ENCODE measurements around the gene KIFC3.
A peak's percentile ranks its signal among the peaks of the same experiment; 100 is the strongest.
"Not testable (repeated sequence)": the region's sequence is repeated elsewhere in the genome, so short reads cannot be mapped to it uniquely, and the experiment has no call there.

KIFC3 gene

DNA sequence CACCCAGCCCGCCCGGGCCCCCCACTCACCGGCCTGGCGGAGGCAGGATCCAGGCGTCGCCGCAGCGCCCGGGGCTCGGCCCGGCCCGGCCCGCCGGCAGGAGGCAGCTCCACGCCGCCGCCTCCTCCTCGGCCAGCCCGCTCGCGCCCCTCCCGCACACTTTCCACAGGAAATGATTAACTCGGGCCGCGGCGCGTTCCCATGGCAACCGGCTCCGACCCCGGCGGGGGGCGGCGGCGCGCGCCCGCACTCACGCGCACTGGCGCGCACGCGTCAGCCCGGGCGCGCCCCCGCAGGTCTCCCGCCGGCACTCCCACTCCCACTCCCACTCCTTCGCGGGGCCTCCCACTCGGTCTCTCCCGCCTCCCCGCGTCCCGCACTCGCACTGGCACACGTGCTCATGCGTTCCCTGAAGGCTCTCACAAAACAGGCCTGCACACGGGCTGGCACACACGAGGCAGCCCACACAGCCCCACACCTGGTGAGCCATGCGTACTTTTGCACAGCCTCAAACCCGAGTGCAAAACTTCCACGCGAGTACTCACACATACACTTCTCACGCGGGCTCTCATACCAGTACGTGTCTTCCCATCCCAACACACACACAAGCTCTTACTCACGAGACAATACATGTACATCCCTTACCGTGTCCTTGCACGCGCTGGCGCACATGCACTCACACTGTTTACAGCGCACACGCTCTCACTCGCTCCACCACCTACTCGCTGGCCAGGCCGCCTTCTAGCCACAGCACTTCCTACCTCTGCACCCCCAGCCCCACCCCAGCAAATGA, at the start of gene KIFC3:
Gene KIFC3, minus strand, starts transcription at position 151 of the 793 bp plus-strand sequence. CDS start 4,248 bp downstream, outside the sequence.
- DNase-seq (ENCODE audit: low read depth) = peak; percentile 68

- DNase-seq (ENCODE audit: low read depth) = no peak
Measured at GRCh38 chr16:57848181-57848580, 45.9 kb upstream of the KIFC3 start.

DNA sequence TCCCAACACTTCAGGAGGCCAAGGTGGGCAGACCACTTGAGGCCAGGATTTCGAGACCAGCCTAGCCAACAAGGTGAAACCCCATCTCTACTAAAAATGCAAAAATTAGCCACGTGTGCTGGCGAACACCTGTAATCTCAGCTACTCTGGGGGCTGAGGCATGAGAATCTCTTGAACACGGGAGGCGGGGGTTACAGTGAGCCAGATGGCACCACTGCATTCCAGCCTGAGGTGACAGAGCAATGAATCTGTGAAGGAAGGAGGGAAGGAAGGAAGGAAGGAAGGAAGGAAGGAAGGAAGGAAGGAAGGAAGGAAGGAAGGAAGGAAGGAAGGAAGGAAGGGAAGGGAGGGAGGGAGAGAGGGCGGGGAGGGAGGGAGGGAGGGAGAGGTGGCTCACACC, 44.6 kb upstream of the KIFC3 start:
- DNase-seq (ENCODE audit: low read depth) = not testable (repeated sequence)

GRCh38 chr16:57846078-57846697, 43.9 kb upstream of the KIFC3 start:
- DNase-seq (ENCODE audit: low read depth) = no peak

- DNase-seq (ENCODE audit: low read depth) = no peak
Measured at GRCh38 chr16:57845115-57845514, 42.8 kb upstream of the KIFC3 start.

- DNase-seq (ENCODE audit: low read depth) = no peak
Measured at GRCh38 chr16:57844416-57845030, 42.2 kb upstream of the KIFC3 start.

DNA sequence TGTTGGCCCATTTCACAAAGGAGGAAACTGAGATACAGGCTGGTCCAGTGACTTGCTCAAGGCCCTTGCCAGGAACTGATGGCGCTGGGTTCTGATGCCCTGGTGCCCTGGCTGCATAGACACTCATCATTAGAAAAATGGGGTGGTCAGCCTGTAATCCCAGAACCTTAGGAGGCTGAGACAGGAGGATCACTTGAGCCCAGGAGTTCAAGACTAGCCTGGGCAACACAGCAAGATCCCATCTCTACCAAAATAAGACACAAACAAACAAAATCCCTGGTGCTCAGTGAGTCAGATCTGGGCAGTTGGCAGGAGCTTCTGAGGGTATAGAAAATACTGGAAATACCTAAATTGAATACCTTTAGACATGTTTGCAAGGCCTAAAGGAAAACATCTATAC, 41.1 kb upstream of the KIFC3 start:
- no peak for DNase-seq (ENCODE audit: low read depth)

- no peak for DNase-seq (ENCODE audit: low read depth)
Measured at GRCh38 chr16:57842601-57843000, 40.3 kb upstream of the KIFC3 start.

- no peak for DNase-seq (ENCODE audit: low read depth)
Measured at GRCh38 chr16:57840833-57841232, 38.5 kb upstream of the KIFC3 start.

GRCh38 chr16:57838161-57838560, 35.9 kb upstream of the KIFC3 start:
- no peak for DNase-seq (ENCODE audit: low read depth)

DNA sequence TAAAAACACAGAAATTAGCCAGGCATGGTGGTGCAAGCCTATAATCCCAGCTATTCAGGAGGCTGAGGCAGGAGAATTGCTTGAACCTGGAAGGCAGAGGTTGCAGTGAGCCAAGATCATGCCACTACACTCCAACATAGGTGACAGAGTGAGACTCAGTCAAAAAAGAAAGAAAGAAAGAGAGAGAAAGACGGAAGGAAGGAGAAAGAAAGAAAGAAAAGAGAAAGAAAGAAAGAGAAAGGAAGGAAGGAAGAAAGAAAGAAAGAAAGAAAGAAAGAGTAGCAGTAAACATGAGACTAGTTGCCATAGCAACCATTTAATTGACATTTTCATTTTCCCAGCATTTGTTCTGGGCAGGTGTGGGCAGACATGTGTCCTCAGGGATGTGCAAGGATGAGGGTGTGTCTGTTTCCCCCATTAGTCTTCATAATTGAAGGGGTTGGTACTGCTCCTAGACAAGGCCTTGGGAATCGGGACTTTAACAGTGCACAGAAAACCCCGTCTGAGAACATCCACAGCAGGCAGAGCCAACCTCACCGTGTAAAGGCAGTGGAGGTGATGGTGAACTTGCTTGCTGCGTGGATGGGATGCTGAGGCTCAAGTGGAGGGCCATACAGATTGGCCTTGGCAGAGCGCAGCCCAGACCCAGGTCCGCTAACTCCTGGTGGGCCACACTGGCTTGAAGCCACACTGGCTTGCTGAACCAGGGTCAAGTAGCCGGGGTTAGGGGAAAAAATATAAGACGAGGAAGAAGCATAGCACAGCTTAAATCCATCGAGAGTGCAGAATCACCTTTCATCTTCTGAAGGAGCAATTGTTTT, 35.2 kb upstream of the KIFC3 start:
- no peak for DNase-seq (ENCODE audit: low read depth)

DNA sequence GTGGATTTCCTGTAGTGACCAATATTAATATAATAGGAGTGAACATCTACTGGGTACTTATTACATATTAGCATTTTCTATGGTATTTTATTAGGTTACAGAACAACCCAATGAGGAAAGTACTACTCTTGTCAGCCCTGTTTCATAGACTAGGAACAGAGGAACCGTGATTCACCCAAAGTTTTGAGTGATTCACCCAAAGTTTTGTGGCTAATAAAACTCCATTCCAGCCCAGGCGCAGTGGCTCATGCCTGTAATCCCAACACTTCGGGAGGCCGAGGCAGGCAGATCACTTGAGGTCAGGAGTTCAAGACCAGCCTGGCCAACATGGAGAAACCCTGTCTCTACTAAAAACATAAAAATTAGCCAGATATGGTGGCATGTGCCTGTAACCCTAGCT, 33.1 kb upstream of the KIFC3 start:
- not testable (repeated sequence) for DNase-seq (ENCODE audit: low read depth)

DNA sequence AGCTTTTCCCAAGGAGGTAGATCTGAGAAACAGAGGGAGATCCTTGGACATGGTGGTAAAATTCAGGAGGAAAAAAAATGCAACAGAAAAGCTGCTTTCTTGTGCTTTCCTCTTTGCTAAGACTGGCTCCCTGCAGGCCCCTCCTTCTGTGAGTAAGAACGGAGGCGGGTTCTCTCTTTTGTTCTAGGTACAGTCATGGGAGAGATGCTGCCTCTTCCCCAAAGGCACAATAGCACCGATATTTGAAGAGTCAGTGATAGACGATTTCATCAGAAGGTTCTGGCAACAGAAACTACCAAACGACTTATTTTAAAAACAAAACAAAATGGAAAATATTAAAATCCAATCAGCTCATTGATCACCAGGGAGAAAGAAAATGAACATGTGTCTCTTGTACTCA, 32.6 kb upstream of the KIFC3 start:
- DNase-seq (ENCODE audit: low read depth) = no peak

DNA sequence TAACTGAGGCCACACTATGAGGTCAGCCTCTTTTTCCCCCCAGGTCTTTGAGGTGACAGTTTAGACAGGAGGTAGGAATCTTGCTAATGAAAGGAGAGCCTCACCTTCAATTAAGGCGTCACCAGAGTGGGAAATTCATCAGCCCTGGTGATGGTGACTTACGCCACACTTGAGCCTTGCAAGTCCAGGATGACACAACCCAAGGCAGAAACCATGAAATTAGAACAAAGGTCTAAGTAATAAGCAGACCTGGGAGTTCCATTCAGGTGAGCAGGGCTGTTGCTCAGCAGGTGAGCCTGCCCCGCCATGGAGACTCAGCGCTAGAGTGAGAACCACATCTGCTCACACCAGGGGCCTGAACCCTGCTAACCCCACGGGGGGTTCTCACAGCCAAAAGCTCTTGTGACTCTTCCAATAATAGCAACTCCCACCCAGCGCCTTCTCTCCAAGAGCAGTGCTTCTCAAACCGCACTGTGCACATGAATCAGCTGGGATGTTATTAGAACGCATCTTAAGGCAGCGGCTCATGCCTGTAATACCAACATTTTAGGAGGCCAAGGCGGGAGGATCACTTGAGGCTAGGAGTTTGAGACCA, 28.7 kb upstream of the KIFC3 start:
- no peak for DNase-seq (ENCODE audit: low read depth)

DNA sequence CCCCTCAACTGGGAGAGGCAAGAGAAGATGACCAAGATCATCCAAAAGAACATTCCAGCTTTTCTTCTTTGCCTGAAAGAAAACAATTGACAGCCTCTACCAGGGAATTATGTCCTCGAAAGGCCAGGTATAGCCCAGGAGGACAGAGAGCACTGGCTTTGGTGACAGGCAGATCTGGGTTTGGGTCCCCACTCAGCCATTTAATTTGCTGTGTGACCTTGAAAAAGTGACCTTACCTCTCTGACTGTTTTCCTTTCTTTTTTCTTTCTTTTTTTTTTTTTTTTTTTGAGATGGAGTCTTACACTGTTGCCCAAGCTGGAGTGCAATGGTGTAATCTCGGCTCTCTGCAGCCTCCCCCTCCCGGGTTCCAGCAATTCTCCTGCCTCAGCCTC, 27.7 kb upstream of the KIFC3 start:
- no peak for DNase-seq (ENCODE audit: low read depth)

DNA sequence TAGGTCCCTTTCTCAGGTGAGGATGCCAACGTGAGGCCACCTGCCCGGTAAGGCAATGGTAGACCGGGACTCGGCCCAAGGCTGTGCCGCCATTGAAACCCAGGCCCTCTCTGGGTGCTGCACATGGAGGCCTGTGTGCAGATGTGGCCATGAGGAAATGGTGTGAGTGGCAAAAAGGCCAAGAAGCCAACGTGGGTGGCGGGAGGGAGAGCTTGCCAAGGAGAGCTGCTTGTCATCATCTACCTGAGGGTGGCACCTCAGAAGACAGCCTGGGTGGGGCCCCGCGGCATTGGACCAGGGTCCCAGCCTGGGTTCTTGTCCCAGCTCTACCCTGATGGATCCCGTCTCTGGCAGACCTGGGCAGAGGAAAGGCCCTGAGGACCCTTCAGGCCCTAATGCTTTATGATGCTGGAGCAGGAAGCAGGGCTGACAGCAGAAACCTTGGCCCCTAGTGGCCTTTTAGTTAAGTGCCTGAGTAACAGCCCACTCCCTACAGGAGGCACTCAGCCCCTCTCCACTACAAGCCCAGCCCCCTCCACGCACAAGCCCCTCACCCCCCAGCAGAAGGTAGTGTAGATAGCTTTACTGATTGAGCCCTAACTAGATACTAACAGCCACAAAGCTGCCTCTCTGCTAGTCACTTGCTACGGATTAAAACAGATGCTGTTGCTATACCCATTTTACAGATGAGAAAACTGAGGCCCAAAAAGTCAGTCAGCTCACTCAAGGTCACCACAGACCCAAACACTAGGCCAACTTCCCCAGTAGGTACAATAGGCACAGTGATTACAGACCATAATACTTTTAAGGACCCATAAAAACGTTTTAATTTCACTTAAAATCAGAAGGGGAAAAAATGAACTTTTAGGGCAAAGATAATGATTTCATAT, 26.2 kb upstream of the KIFC3 start:
- no peak for DNase-seq (ENCODE audit: low read depth)

DNA sequence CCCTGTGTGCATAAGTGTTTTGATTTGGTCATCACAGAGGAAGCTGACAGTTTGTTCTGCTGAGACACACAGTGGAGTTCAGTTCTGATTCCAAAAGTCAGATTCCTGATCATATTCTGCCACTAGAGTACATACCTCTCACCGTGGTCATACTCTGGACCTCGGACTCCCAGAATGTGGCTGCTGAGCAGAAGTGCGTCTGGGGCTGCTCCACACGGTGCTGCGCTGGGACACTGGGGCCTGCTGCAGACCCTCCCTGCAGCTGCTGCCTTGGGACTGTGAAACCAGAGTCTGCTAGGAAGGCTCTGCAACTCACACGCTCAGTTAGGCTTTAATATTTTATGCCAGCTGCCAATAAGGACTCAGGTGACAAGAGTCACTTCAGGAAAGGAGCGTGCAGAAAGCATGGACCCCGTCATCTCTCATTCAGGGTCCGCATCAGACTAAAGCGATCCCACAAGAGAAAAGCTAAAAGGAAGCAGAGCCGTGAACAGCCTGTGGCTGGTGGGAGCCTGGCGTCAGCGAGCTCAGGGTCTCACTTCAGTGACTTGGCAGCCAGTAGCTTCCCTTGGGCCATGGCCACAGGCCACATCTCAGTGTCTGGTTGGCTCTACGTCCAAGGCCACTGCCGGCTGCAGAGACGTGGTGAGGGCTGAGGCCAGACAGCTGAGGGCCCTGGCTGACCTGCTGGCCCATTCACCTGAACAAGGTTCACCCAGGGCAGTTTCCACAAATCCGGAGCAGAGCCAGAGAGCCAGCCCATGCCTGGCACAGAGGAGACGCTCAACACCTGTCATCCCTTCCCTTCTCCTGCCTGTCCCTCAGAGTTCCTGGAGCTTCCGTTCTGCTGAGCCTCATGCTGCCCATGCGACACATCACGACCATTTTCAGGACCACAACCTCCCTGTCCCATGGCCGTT, 24.7 kb upstream of the KIFC3 start:
- DNase-seq (ENCODE audit: low read depth) = no peak

DNA sequence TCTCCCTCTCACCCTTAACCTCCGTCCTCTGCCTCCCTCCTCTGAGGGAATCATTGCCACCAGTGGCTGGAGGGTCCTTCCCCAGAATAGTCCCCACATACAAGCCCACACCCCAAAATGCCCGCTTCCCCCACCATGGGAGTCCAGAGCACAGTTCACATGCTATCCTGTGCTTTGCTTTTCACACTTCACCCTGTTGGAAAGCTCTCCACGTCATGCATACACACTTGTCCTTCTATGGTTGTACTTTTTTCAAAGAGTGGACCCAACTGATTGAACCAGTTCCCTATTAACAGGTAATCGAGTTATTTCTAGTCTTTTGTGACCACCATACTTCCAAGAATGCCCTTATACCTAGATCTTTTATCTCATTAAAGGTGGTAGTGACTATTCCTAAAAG, 23.8 kb upstream of the KIFC3 start:
- no peak for DNase-seq (ENCODE audit: low read depth)

DNA sequence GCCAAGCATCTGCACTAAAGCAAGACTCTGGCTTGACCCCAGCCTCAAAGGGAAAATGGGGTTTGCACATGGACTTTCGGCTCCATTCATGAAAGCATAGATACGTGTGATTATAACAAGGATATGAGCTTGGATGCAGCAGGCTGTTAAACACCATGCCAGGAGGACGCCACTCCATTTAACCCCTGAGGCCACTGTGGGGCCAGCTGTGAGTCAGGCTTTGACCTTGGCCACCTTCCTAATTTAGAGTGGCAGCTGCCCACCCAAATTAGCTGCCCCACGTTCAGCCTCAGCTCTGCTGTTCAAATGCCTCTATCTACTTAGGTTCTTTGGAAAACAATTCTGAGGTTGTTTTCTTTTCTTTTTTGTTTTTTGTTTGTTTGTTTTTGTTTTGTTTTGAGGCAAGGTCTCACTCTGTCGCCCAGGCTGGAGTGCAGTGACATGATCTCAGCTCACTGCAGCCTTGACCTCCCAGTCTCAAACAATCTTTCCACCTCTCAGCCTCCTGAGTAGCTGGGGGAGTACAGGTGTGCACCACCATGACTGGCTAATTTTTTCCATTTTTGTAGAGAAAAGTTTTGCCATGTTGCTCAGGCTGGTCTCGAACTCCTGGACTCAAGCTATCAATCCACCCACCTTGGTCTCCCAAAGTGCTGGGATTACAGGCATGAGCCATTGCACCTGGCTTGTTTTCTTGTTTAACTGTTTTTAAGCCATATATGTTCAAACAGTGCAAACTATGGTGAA, 23.2 kb upstream of the KIFC3 start:
- DNase-seq (ENCODE audit: low read depth) = no peak

Measured in fibroblast of gingiva (primary cell).